Cardiac fibroblast (primary cell): ENCODE results near the gene DCHS1.

Experiments used
- DNase-seq, 2 donors: peaks; one replicate each; pipeline versions ENCODE4 v3.0.0 to v3.0.0-alpha.2; 2010; ENCODE audit warnings: low read depth in 2 of 2
- H3K4me3 ChIP-seq, 2 donors: replicated peaks in 1 of 2; 1 replicate in 1 of 2; 2 replicates in 1 of 2; pipeline ENCODE4 v1.5.1; 2011; ENCODE audit warnings: low read depth in 2 of 2, low read length in 2 of 2, mild to moderate bottlenecking in 2 of 2, moderate library complexity in 1 of 2
- CTCF ChIP-seq: IDR thresholded peaks from one replicate; pipeline ENCODE4 v1.5.1; 2011; ENCODE audit warnings: low read depth, mild to moderate bottlenecking, low read length, inconsistent platforms

DCHS1 gene

DNA sequence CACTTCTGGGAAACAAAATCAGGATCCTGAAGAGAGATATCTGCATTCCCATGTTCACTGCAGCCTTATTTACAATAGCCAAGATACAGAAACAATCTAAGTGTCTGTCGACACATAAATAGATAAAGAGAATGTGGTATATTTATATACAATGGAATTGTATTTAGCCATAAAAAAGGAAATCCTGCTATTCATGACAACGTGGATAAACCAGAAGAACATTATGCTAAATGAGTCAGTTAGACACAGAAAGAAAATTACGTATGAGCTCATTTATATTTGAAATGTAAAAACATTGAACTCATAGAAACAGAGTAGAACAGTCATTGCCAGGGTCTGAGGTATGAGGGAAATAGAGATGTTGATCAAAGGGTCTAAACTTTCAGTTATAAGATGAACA is 21.4 kb upstream of the DCHS1 start:
- DNase-seq = no peak
- no peak for TF ChIP-seq CTCF
- no peak overlapping the region for H3K4me3 ChIP-seq

DNA sequence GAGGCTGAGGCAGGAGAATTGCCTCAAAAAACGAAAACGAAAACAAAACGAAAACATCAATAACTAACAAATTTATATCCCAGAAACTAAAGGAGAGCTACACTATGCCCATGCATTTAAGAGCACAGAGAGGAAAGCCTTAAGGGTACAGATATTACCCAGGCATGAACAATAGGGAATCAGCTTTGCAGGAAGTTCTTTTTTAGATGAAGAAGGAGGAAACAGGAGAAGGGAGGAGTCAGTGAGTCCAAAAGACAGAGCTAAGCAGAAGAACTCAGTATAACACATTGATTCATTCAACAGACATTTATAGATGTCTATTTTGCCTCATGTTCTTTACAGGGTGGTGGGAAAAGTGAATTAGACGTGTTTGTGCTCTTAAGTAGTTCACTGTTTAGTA is 19.3 kb upstream of the DCHS1 start:
- no peak for DNase-seq
- TF ChIP-seq CTCF = no peak
- H3K4me3 ChIP-seq = no peak overlapping the region

DNA sequence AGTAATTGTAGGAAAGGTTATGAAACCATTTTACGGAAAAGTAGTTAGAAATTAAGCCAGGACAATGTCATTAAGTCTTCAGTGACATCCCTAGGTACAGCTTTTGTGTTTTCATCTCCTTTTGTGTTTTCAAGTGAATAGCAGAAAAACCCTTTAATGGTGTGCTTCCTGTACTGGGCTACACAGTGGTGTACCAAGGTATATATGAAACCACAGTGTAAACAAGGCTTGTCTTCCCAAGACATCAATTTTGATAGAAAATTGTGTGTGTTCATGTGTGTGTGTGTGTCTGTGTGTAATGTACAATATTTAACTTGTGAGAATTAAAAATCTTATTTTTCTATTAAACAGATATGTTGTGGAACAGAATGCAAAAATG is 18.6 kb upstream of the DCHS1 start:
- no peak overlapping the region for H3K4me3 ChIP-seq
- no peak for DNase-seq
- TF ChIP-seq CTCF = no peak

- no peak for DNase-seq
- no peak for TF ChIP-seq CTCF
- no peak overlapping the region for H3K4me3 ChIP-seq
These were observed 18.1 kb upstream of the DCHS1 start for GRCh38 chr11:6673523-6674218.

- no peak for DNase-seq
- H3K4me3 ChIP-seq = no peak overlapping the region
- no peak for TF ChIP-seq CTCF
These were observed 16.4 kb upstream of the DCHS1 start for GRCh38 chr11:6671991-6672390.

DNA sequence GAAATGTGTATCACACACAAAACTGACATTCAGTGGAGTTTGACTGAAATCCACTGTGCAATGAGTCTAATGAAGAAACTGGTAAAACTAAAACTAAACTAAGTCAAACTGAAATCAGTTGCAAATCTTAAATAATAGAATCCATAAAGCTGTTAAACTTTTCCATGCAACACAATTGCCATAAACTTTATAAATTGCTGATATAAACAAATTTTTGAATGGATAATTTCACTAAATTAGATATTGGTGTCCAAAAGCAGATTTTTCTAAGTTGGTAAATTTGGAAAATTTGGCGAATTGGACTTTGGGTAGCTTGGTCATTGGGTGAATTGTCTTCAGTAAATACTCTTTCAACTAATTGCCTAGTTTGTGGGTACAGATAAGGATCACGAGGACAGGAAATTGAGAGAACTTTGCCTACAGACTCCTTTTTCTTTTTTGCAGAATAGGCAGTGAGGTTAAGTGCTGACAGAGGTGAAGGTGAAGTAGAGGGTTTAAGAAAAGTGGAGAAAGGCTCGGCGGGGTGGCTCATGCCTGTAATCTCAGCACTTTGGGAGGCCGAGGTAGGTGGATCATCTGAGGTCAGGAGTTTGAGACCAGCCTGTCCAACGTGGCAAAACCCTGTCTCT is 14.7 kb upstream of the DCHS1 start:
- no peak for DNase-seq
- no peak for TF ChIP-seq CTCF
- H3K4me3 ChIP-seq = no peak overlapping the region
